ENCODE results near the gene DUSP18.
"Not testable (repeated sequence)": the region's sequence is repeated elsewhere in the genome, so short reads cannot be mapped to it uniquely, and the experiment has no call there.

Gene DUSP18

DNA sequence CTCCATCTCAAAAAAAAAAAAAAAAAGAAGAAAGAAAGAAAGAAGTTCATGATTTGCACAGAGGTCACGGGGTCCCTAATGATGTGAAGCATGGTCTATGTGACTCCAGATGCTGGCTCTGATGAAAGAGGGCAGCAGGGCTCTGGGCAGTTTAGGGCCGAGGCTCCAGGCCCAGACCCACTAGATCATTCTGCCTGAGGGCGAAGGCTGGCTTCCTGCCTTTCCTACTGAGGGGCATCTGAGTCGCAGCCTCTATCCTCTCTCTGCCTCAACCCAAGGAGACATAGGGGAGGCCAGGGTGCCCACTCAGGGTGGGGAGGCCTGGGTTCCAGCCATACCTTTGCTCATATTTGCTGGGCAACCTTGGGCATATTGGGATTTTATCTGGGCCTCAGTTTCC lies 27.3 kb downstream of the DUSP18 start:
- DNase-seq (ENCODE audit: low read depth in 2 of 2), result no peak

DNA sequence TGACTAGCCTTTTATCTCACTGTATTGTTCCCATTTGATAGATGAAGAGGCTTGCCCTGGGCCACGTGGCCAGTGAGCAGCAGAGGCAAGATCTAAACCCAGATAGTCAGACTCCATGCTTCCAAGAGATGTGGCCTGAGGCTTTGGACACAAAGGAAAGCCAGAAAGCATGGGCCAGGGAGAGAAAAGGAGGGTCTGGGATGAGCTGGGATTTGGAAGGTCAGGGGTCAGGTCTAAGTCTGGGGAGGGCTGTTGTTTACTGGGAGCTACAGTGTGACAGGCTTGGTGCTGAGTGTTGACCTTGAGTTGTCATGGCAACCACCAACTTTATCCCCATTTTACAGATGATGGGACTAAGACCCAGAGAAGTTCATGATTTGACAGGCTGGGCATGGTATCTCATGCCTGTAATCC lies 30.0 kb downstream of the DUSP18 start:
- DNase-seq (ENCODE audit: low read depth in 2 of 2), result no peak

DNA sequence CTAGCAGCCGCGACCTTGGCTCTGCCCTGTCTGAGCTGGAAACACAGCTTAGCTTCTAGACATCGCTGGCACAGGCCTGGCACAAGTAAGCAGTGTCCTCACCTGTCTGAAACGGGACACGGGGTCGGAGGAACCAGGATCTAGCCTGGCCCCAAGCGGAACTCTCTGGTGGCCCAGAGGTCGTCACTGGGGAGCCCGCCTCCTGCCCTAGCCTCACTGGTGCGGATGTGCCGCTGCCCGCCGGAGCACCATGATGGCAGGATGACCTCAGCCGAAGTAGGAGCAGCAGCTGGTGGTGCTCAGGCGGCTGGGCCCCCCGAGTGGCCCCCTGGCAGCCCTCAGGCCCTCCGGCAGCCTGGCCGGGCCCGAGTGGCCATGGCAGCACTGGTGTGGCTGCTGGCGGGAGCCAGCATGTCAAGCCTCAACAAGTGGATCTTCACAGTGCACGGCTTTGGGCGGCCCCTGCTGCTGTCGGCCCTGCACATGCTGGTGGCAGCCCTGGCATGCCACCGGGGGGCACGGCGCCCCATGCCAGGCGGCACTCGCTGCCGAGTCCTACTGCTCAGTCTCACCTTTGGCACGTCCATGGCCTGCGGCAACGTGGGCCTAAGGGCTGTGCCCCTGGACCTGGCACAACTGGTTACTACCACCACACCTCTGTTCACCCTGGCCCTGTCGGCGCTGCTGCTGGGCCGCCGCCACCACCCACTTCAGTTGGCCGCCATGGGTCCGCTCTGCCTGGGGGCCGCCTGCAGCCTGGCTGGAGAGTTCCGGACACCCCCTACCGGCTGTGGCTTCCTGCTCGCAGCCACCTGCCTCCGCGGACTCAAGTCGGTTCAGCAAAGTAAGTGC lies 31.2 kb downstream of the DUSP18 start:
- DNase-seq (ENCODE audit: low read depth in 2 of 2), result no peak

DNA sequence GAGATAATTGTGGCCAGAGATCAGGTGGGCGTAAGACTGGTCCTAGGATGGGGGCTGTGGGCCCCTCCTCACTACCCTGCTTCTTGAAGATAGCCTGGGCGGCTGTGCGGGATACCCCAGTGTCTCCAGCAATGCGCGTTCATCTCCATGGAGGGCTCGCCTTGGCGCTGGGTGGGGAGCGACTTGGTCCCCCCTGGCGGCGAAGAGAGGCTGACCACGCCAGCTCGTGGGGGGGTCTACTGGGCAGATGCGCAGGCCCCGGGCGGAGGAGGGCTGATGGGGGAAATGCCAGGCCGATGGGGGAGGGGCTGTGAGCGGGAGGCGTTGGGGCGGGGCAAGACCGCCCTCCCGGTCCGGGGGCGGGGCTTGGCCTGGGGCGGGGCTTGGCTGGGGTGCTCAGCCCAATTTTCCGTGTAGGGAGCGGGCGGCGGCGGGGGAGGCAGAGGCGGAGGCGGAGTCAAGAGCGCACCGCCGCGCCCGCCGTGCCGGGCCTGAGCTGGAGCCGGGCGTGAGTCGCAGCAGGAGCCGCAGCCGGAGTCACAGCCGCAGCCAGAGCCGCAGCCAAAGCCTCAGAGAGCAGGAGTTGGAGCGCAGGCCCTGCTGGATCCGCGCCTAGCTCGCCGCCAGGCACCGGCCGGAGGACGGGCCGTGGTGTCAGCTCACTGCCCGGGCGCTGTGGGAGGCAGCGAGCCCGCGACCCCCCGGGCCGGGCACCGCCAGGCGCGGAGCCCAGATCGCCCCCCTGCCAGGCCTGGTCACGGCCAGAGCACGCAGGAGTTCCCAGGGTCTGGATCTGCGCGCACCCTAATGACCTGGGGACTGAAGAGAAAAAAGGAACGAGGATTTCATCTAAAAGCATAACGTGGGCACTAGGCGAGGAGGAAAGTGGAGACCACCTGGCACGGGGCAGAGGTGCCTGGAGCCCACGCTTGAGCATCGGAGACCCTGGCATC lies 32.1 kb downstream of the DUSP18 start, which contains the start of gene SLC35E4:
TSS of gene SLC35E4 (plus strand) at position 509 of the 953 bp plus-strand sequence. CDS start 670 bp downstream, outside the sequence.
- peak; percentile 92 to 99 for DNase-seq (ENCODE audit: low read depth in 2 of 2)

DNA sequence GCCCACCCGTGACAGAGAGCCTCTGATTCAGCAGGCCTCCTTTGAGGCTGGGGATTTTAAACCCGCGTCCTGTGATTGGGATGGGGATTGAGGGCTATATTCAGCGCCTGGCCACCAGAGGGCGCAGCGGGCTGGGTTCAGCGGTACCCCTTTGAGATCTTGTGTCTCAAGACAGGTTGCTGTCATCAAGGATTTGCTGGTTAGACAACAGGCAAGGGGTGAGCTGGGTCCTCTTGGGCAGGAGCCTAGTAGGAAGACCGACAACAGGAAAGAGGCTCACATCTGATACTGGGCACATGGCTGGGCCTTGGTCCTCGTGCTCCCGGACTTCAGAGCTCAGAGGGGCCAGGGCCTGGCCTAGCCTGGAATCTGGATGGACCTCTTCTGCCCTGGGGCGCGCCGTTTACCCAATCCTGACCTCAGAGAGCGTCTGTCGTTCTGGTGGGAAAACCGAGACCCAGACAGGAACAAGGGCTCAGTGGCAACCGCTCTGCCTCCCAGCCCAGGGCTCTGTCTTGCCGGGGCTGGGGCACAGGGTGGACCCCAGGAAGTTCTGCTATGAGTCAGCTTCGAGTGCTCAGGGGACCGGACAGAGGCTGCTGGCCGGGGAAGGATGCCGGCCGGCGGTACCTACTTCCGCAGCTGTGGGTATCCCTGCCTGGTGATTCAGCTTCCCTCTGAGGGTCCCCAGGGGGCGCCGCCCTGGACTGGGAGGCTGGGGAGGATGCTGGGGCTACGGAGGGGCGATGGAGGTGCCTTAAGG lies 33.0 kb downstream of the DUSP18 start:
- DNase-seq (ENCODE audit: low read depth in 2 of 2), result peak; percentile 80 to 89

DNA sequence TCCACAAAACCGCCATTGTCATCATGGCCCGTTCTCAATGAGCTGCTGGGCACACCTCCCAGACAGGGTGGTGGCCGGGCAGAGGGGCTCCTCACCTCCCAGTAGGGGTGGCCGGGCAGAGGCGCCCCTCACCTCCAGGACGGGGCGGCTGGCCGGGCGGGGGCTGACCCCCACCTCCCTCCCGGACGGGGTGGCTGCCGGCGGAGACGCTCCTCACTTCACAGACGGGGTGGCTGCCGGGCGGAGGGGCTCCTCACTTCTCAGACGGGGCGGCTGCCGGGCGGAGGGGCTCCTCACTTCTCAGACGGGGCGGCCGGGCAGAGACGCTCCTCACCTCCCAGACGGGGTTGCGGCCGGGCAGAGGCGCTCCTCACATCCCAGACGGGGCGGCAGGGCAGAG lies 36.2 kb downstream of the DUSP18 start:
- DNase-seq (ENCODE audit: low read depth in 2 of 2), result not testable (repeated sequence)

DNA sequence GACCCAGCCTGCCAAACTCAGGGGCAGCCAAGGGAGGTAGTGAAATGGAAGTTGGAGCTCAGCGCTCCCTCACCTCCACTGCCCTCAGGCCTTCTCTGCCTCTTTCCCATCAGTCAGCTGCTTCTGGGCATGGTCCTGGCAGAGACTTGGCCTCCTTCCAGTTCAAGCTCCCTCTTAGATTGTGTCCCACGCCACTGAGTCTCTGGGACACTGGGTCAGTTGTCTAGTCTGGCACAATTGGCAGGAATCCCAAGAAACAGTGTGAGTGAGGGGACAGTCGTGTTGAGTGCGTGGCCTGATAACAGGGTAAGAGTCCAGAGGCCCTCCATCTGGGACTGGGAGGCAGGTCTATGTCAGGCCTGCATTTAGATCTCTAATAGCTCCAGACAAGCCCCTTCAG lies 39.2 kb downstream of the DUSP18 start:
- no peak for DNase-seq (ENCODE audit: low read depth in 2 of 2)

DNA sequence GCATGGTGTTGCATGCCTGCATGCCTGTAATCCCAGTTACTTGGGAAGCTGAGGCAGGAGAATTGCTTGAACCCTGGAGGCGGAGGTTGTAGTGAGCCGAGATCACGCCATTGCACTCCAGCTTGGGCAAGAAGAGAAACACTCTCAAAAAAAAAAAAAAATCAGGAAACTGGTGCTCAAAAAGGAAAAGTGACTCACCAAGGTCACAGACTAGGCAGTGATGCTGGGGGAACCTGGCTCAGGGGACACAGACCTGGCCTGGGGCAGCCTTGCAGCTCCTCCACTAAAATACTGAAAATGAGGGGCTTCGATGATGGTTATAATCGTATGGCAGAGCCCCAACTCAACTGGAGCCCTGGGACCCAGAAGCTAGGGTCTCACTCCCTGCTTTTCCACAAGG lies 40.2 kb downstream of the DUSP18 start:
- no peak for DNase-seq (ENCODE audit: low read depth in 2 of 2)

DNA sequence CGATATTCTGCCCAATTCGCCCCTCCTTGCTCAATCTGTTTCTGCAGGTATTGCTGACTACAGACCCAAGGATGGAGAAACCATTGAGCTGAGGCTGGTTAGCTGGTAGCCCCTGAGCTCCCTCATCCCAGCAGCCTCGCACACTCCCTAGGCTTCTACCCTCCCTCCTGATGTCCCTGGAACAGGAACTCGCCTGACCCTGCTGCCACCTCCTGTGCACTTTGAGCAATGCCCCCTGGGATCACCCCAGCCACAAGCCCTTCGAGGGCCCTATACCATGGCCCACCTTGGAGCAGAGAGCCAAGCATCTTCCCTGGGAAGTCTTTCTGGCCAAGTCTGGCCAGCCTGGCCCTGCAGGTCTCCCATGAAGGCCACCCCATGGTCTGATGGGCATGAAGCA lies 41.3 kb downstream of the DUSP18 start:
- no peak for DNase-seq (ENCODE audit: low read depth in 2 of 2)

DNA sequence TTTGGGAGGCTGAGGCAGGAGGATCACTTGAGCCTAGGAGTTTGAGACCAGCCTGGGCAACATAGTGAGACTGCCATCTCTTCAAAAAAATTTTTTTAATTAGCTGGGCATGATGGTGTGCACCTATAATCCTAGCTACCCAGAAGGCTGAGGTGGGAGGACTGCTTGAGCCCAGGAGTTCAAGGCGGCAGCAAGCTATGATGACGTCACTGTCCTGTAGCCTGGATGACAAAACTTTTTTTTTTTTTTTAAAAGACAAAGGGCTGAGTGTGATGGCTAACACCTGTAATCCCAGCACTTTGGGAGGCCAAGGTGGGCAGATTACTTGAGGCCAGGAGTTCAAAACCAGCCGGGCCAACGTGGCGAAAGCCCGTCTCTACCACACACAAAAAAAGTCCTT lies 47.8 kb downstream of the DUSP18 start:
- not testable (repeated sequence) for DNase-seq (ENCODE audit: low read depth in 2 of 2)

DNA sequence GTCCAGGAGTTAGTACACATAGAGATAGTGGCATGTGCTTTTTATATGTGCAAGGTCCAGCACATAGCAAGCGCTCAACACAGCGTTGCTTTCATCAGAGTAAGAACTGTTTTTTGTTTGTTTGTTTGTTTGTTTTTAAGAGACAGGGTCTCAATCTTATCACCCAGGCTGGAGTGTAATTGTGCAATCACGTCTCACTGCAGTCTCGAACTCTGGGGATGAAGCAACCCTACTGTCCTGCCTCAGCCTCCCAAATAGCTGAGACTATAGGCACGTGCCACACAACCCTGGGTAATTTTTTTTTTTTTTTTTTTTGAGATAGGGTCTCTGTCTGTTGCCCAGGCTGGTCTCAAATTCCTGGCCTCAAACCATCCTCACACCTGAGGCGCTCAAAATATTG lies 49.9 kb downstream of the DUSP18 start:
- no peak for DNase-seq (ENCODE audit: low read depth in 2 of 2)

DNA sequence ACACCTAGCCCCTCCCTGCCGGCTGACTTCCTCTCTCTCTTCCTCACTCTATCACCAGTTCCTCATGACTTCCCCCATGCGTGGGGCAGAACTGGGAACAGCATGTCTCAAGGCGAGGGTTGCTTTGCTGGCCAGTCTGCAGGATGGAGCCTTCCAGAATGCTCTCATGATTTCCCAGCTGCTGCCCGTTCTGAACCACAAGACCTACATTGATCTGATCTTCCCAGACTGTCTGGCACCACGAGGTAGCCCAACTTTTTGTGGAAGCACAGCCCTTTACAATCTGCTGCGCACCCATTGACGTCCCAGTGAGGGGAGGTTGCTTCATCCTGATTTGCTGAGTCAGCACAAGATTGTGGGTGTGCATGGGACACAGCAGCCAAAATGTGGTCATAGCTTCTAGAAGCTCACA lies 52.1 kb downstream of the DUSP18 start:
- DNase-seq (ENCODE audit: low read depth in 2 of 2), result no peak

DNA sequence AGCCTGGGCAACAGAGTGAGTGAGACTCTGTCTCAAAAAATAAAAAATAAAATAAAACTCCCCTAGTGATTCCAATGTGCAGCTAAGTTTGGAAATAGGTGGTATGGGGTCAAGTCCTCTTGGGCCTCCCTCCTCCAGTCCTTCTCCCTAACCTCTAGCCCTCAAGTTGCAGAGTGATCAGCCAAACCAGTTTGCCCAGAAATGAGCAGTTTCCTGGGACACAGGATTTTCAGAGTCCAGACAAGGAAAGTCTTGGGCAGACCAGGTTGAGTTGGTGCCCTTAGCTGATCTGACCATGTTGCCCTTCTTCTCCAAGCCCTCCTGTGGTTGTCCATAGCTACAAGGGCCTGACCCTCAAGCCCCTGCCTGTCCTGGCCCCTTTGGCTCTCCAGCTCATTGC lies 52.8 kb downstream of the DUSP18 start:
- no peak for DNase-seq (ENCODE audit: low read depth in 2 of 2)

DNA sequence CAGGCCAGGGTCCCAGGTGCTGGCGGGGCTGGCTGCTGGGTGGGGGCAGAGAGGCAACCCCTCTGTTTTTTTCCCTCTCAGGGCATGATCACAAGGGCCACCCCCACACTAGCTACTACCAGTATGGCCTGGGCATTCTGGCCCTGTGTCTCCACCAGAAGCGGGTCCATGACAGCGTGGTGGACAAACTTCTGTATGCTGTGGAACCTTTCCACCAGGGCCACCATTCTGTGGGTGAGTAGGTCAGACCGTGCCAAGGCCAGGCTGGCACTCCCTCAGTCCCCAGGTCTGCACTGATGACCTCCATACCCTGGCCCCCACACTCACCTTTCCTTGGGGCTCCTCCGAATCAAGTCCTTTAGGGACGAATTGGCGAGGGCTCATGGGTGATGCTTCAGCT lies 53.4 kb downstream of the DUSP18 start:
- DNase-seq (ENCODE audit: low read depth in 2 of 2), result no peak

DNA sequence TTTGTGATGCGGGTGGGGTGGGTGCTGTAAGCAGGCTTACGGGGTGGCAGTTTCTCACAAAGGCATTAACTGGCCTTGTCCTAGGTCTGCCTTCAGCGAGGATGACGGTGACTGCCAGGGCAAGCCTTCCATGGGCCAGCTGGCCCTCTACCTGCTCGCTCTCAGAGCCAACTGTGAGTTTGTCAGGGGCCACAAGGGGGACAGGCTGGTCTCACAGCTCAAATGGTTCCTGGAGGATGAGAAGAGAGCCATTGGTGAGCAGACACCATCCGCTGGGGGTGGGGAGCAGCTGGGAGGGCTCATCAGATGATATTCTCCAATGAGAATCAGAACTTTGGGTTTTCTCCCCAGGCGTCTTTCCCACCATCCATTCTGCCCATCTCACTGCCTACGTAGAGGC lies 54.9 kb downstream of the DUSP18 start:
- DNase-seq (ENCODE audit: low read depth in 2 of 2), result no peak

Measured in stimulated activated CD4-positive, alpha-beta T cell treated with anti-CD3 and anti-CD28 coated beads, Interleukin-1b, Interleukin-23, amount 100 ng/mL, for 1 hour (primary cell).